ENCODE measurements around the gene ABAT.

ABAT gene

GRCh38 chr16:8716052-8716451 is 41.6 kb downstream of the ABAT start:
- no peaks in the 10 kb centered on the region for H3K9me3 ChIP-seq (replicated peaks; ENCODE audit: insufficient read depth, low read length)
- H3K27me3 ChIP-seq (replicated peaks; ENCODE audit: insufficient read depth, low read length): no peaks in the 10 kb centered on the region
- H4K20me1 ChIP-seq (ENCODE audit: insufficient read depth, low read length): no peaks in the 10 kb centered on the region
- H3K4me3 ChIP-seq (ENCODE audit: low read length): no peak overlapping the region
- H3K36me3 ChIP-seq (replicated peaks; ENCODE audit: insufficient read depth, low read length): no peaks in the 10 kb centered on the region
- no peaks in the 10 kb centered on the region for H3K9me2 ChIP-seq (replicated peaks; ENCODE audit: insufficient read depth, low read length)
- no peaks in the 10 kb centered on the region for H3K4me1 ChIP-seq (ENCODE audit: low read length)
- no peak overlapping the region for H3K4me2 ChIP-seq (ENCODE audit: low read depth, low read length)
- H3K79me2 ChIP-seq (ENCODE audit: low read length): no peaks in the 10 kb centered on the region
- no peaks in the 10 kb centered on the region for H3F3A ChIP-seq (ENCODE audit: insufficient read depth, low read length)
- no peak overlapping the region for H3K27ac ChIP-seq (ENCODE audit: low read length)
- H2AFZ ChIP-seq (ENCODE audit: low read length): no peak overlapping the region
- H3K9ac ChIP-seq (ENCODE audit: low read length): no peak overlapping the region
- no peak for DNase-seq
- TF ChIP-seq CTCF (IDR thresholded peaks at IDR 0.05; ENCODE audit: low read length) (no peak), EZH2phosphoT487 (IDR thresholded peaks at IDR 0.05; ENCODE audit: low read length) (no peak), EZH2 (optimal IDR thresholded peaks at IDR 0.05; ENCODE audit: low read depth, low read length) (no peak)

- Histone ChIP-seq H3K9ac (ENCODE audit: low read length) (no peak overlapping the region), H2AFZ (ENCODE audit: low read length) (no peak overlapping the region), H3K4me2 (ENCODE audit: low read depth, low read length) (no peak overlapping the region), H3K36me3 (replicated peaks; ENCODE audit: insufficient read depth, low read length) (no peaks in the 10 kb centered on the region), H3K27ac (ENCODE audit: low read length) (no peak overlapping the region), H3K9me2 (replicated peaks; ENCODE audit: insufficient read depth, low read length) (no peaks in the 10 kb centered on the region), H3K27me3 (replicated peaks; ENCODE audit: insufficient read depth, low read length) (no peaks in the 10 kb centered on the region), H3K4me1 (ENCODE audit: low read length) (no peaks in the 10 kb centered on the region), H3K9me3 (replicated peaks; ENCODE audit: insufficient read depth, low read length) (no peaks in the 10 kb centered on the region), H4K20me1 (ENCODE audit: insufficient read depth, low read length) (no peaks in the 10 kb centered on the region), H3K79me2 (ENCODE audit: low read length) (no peaks in the 10 kb centered on the region), H3F3A (ENCODE audit: insufficient read depth, low read length) (no peaks in the 10 kb centered on the region), H3K4me3 (ENCODE audit: low read length) (no peak overlapping the region)
- no peak for DNase-seq
- TF ChIP-seq EZH2 (optimal IDR thresholded peaks at IDR 0.05; ENCODE audit: low read depth, low read length) (no peak), EZH2phosphoT487 (IDR thresholded peaks at IDR 0.05; ENCODE audit: low read length) (no peak), CTCF (IDR thresholded peaks at IDR 0.05; ENCODE audit: low read length) (no peak)
Measured at GRCh38 chr16:8716592-8716991, 42.2 kb downstream of the ABAT start.

- Histone ChIP-seq H3K79me2 (ENCODE audit: low read length) (no peaks in the 10 kb centered on the region), H3K27ac (ENCODE audit: low read length) (no peak overlapping the region), H2AFZ (ENCODE audit: low read length) (no peak overlapping the region), H4K20me1 (ENCODE audit: insufficient read depth, low read length) (no peaks in the 10 kb centered on the region), H3K4me2 (ENCODE audit: low read depth, low read length) (no peak overlapping the region), H3K4me3 (ENCODE audit: low read length) (no peak overlapping the region), H3K4me1 (ENCODE audit: low read length) (no peaks in the 10 kb centered on the region), H3K36me3 (replicated peaks; ENCODE audit: insufficient read depth, low read length) (no peaks in the 10 kb centered on the region), H3F3A (ENCODE audit: insufficient read depth, low read length) (no peaks in the 10 kb centered on the region), H3K27me3 (replicated peaks; ENCODE audit: insufficient read depth, low read length) (no peaks in the 10 kb centered on the region), H3K9me3 (replicated peaks; ENCODE audit: insufficient read depth, low read length) (no peaks in the 10 kb centered on the region), H3K9ac (ENCODE audit: low read length) (no peak overlapping the region), H3K9me2 (replicated peaks; ENCODE audit: insufficient read depth, low read length) (no peaks in the 10 kb centered on the region)
- no peak for DNase-seq
- no peak for TF ChIP-seq EZH2phosphoT487 (IDR thresholded peaks at IDR 0.05; ENCODE audit: low read length)
- TF ChIP-seq CTCF (IDR thresholded peaks at IDR 0.05; ENCODE audit: low read length): no peak
- TF ChIP-seq EZH2 (optimal IDR thresholded peaks at IDR 0.05; ENCODE audit: low read depth, low read length): no peak
Measured at GRCh38 chr16:8717469-8717868, 43.1 kb downstream of the ABAT start.
